ENCODE results near the gene GAK. TPM values are rescaled to one million over a fixed set of nuclear protein-coding genes. Genes with fewer than 3 reads are reported as not detected.

Gene GAK
- total RNA-seq, 4 donors from 2014 or later = 70.1 to 95.3 (median 78.1) TPM

GRCh38 chr4:880684-881405 is 51.3 kb downstream of the GAK start:
- WGBS, 2 donors (ENCODE audit: low coverage in 1 of 2) = 100% methylated on average over 1 of the region's 17 CpGs; no CpG with 5 or more reads in 1 of the 2 donors

GRCh38 chr4:879729-880077 is 52.4 kb downstream of the GAK start:
- TF ChIP-seq CTCF (IDR thresholded peaks at IDR 0.05) (no peak), EP300 (IDR thresholded peaks at IDR 0.05) (no peak), POLR2AphosphoS5 (IDR thresholded peaks at IDR 0.05) (no peak), POLR2A (IDR thresholded peaks at IDR 0.05) (no peak)
- Histone ChIP-seq H3K27ac (no peak overlapping the region), H3K4me3 (no peak overlapping the region), H3K27me3 (no peaks in the 10 kb centered on the region), H3K9me3 (no peaks in the 10 kb centered on the region), H3K4me1 (no peaks in the 10 kb centered on the region), H3K36me3 (peaks cover 0 to 100% of the 10 kb centered on the region in 2 donors)
- no peak for ATAC-seq
- WGBS, 2 donors (ENCODE audit: low coverage in 1 of 2) = 85 to 100% methylated on average over 1 to 12 of the region's 12 CpGs

More at GRCh38 chr4:880684-881405, 51.3 kb downstream of the GAK start:
- TF ChIP-seq POLR2A (IDR thresholded peaks at IDR 0.05) (no peak), POLR2AphosphoS5 (IDR thresholded peaks at IDR 0.05) (no peak), EP300 (IDR thresholded peaks at IDR 0.05) (no peak), CTCF (IDR thresholded peaks at IDR 0.05) (no peak)
- Histone ChIP-seq H3K27ac (no peak overlapping the region), H3K27me3 (no peaks in the 10 kb centered on the region), H3K36me3 (peaks cover 0 to 100% of the 10 kb centered on the region in 2 donors), H3K4me1 (no peaks in the 10 kb centered on the region), H3K4me3 (no peak overlapping the region), H3K9me3 (no peaks in the 10 kb centered on the region)
- no peak for ATAC-seq

- no peak for ATAC-seq
- Histone ChIP-seq H3K27ac (no peak overlapping the region), H3K4me3 (no peak overlapping the region), H3K36me3 (peaks cover 0 to 100% of the 10 kb centered on the region in 2 donors), H3K9me3 (no peaks in the 10 kb centered on the region), H3K4me1 (no peaks in the 10 kb centered on the region), H3K27me3 (no peaks in the 10 kb centered on the region)
- TF ChIP-seq EP300 (IDR thresholded peaks at IDR 0.05) (no peak), CTCF (IDR thresholded peaks at IDR 0.05) (no peak), POLR2A (IDR thresholded peaks at IDR 0.05) (no peak), POLR2AphosphoS5 (IDR thresholded peaks at IDR 0.05) (no peak)
- WGBS, 2 donors (ENCODE audit: low coverage in 1 of 2) = 83 to 94% methylated on average over 10 to 14 of the region's 23 CpGs
Measured at GRCh38 chr4:878796-879728, 53.1 kb downstream of the GAK start.

- peaks cover 0 to 100% of the 10 kb centered on the region in 2 donors for H3K36me3 ChIP-seq
- H3K27ac ChIP-seq = no peak overlapping the region
- no peaks in the 10 kb centered on the region for H3K27me3 ChIP-seq
- no peak overlapping the region for H3K4me3 ChIP-seq
- TF ChIP-seq EP300 (IDR thresholded peaks at IDR 0.05) (no peak), CTCF (IDR thresholded peaks at IDR 0.05) (no peak), POLR2AphosphoS5 (IDR thresholded peaks at IDR 0.05) (no peak), POLR2A (IDR thresholded peaks at IDR 0.05) (no peak)
- no peaks in the 10 kb centered on the region for H3K4me1 ChIP-seq
- WGBS, 2 donors (ENCODE audit: low coverage in 1 of 2) = 85 to 96% methylated on average over 10 to 11 of the region's 25 CpGs
- no peak for ATAC-seq
- H3K9me3 ChIP-seq = no peaks in the 10 kb centered on the region
Measured at GRCh38 chr4:877502-877901, 54.6 kb downstream of the GAK start.

All from gastroesophageal sphincter (tissue), 4 donors.